Colonic mucosa (tissue), 4 donors: ENCODE data around the gene PTPRN2. TPM values are rescaled to one million over a fixed set of nuclear protein-coding genes. Genes with fewer than 3 reads are reported as not detected.

ENCODE experiments used
- DNase-seq: peaks from one replicate; pipeline ENCODE4 v3.0.0-alpha.2; 2020
- H3K27ac ChIP-seq: fragments of 200-600 bp; one replicate; pipeline ENCODE4 v1.8.0; 2021
- H3K27me3 ChIP-seq: fragments of 200-600 bp; one replicate; pipeline ENCODE4 v1.8.0; 2021
- H3K36me3 ChIP-seq: fragments of 200-600 bp; one replicate; pipeline ENCODE4 v1.8.0; 2021
- H3K4me1 ChIP-seq: fragments of 200-600 bp; one replicate; pipeline ENCODE4 v1.8.0; 2021; ENCODE audit warnings: mild to moderate bottlenecking
- H3K4me3 ChIP-seq: fragments of 200-600 bp; one replicate; pipeline ENCODE4 v1.8.0; 2021
- H3K9ac ChIP-seq, 2 donors: one replicate each; pipeline ENCODE4 v1.7.0; 2013; ENCODE audit warnings: control low read depth in 2 of 2, low read depth in 2 of 2, low read length in 2 of 2
- H3K9me3 ChIP-seq: fragments of 200-600 bp; one replicate; pipeline ENCODE4 v1.8.0; 2021
- intact Hi-C: fragments of 100-400 bp; cut with DNase I; formaldehyde crosslinking; loops from one replicate; pipeline ENCODE4 v1.14.1; 2022
- total RNA-seq, 2 donors: library from RNA; stranded (reverse); fragmentation: NEBNext Ultra II Directional in 1 of 2; extraction: Animal tissue kit (Norgen Biotek cat#: 25700) in 1 of 2; gene quantifications; one replicate each; pipeline ENCODE4 v1.2.1, GENCODE V29; 2021
- TF ChIP-seq, protein P1 (sequence below): fragments of 200-600 bp; IDR thresholded peaks from one replicate; pipeline ENCODE4 v1.8.0; 2022; ENCODE audit warnings: antibody characterized with exemption, mild to moderate bottlenecking
- donor health status: healthy.
- donor health status: DM: no; HTN: no; CAD: no.
- donor health status: DM: no; HTN: no; CAD: no.

PTPRN2 gene
- total RNA-seq, 2 donors from 2014 or later = 14.7 to 21.6 TPM

DNA sequence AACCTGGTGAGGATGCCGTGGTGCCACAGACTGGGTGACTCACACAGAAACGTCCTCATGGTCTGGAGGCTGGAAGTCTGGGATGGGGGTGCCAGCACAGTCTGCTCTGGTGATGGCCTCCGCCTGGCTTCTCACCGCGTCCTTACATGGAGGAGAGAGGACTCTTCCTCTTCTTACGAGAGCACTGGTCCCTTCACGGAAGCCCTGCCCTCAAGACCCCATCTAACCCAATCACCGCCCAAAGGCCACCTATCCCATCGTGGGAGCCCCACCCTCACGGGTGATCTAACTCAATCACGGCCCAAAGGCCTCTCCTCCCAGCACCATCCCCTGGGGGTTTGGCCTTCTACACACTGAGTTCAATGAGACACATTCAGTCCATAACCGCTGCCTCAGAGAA is 137.7 kb downstream of the PTPRN2 start:
- Histone ChIP-seq H3K27ac (no peak overlapping the region), H3K4me3 (no peak overlapping the region), H3K9ac (no peak overlapping the region), H3K27me3 (no peaks in the 10 kb centered on the region), H3K9me3 (no peaks in the 10 kb centered on the region), H3K36me3 (no peaks in the 10 kb centered on the region), H3K4me1 (no peaks in the 10 kb centered on the region)
- intact Hi-C loops = no loop called here
- TF ChIP-seq, protein P1, sequence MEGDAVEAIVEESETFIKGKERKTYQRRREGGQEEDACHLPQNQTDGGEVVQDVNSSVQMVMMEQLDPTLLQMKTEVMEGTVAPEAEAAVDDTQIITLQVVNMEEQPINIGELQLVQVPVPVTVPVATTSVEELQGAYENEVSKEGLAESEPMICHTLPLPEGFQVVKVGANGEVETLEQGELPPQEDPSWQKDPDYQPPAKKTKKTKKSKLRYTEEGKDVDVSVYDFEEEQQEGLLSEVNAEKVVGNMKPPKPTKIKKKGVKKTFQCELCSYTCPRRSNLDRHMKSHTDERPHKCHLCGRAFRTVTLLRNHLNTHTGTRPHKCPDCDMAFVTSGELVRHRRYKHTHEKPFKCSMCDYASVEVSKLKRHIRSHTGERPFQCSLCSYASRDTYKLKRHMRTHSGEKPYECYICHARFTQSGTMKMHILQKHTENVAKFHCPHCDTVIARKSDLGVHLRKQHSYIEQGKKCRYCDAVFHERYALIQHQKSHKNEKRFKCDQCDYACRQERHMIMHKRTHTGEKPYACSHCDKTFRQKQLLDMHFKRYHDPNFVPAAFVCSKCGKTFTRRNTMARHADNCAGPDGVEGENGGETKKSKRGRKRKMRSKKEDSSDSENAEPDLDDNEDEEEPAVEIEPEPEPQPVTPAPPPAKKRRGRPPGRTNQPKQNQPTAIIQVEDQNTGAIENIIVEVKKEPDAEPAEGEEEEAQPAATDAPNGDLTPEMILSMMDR = no peak
- DNase-seq = no peak

DNA sequence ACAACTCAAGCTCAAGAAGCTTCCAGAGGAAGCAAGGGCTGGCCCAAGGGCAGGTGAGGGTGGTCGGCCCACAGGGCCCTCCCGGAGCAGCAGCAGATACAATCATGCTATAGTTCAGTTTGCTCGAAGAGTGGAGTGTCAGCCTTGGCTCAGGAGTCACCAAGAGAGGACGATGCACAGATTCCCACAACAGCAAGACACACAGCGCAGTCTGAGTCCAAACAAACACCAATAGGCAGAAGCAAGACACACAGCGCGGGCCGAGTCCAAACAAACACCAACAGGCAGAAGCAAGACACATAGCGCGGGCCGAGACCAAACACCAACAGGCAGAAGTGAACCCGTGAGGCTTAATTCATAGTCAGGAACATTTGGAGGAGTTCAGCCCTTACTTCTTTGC is 138.4 kb downstream of the PTPRN2 start:
- Histone ChIP-seq H3K9me3 (no peaks in the 10 kb centered on the region), H3K4me1 (no peaks in the 10 kb centered on the region), H3K36me3 (no peaks in the 10 kb centered on the region), H3K27me3 (no peaks in the 10 kb centered on the region), H3K27ac (no peak overlapping the region), H3K9ac (no peak overlapping the region), H3K4me3 (no peak overlapping the region)
- intact Hi-C loops = no loop called here
- no peak for DNase-seq
- TF ChIP-seq, protein P1 = no peak

DNA sequence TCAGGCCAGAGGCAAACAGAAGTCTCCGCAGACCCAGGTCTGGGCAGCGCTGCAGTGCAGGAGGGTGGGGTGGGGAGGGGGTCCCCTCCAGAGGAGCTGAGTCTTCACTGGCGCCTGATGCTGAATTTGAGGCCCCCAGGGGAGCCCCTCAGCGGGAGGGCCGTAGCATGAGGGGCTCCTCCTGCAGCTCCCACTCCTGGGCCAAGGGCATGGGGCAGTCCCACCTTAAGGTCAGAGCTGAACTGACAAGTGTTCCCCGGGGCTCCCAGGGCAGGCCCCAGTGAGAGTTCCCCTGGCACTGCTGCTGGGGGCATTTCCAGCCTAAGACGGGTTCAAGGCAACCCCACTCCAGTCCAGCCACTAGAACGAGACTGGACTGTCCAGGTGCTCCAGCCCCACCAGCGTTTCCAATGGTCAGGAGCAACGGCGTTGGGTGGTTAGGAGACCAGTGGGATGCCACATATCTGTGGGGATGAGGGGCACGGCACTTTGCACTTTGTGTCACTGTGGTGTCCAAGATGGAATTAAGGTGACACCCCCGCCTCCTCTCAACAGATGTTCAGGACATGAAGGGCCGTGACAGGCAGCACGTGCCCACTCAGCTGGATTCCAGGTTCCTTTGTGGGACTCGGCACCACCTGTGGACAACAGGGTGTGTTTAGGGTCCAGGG is 139.1 kb downstream of the PTPRN2 start:
- Histone ChIP-seq H3K27ac (no peak overlapping the region), H3K9me3 (no peaks in the 10 kb centered on the region), H3K4me1 (no peaks in the 10 kb centered on the region), H3K27me3 (no peaks in the 10 kb centered on the region), H3K4me3 (no peak overlapping the region), H3K36me3 (no peaks in the 10 kb centered on the region), H3K9ac (no peak overlapping the region)
- intact Hi-C loops = no loop called here
- no peak for DNase-seq
- TF ChIP-seq, protein P1 = no peak

DNA sequence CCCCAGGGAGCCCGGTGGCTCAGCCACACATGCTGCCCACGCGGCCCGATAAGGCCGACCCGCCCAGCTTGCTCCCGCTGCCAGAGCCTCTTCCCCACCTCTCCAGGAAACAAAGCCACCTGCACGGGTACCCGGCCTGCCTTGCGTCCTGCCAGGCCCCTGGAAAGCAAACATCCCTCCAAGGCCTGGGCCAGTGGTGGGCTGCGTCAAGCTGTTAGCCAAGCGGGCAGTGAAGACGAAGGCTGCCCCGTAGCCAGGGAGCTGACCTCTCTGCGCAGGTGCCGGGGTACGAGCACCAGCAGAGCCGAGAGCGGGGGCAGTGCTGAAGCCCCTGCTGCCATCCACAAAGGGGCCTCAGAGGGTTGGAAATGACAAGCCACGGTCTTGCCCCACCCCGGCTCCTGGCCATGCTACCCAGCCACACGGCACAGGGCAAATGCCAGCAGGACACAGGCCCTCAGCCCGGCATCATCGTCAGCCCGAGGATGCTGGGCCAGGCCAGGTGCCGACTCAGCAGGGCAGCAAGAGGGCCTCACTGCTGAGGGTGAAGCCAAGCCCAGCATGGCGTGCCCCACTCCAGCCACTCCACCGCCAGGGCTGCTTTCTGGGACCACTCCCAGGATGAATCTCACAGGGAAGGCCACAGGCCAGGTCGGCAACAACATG is 140.0 kb downstream of the PTPRN2 start:
- Histone ChIP-seq H3K4me3 (no peak overlapping the region), H3K4me1 (no peaks in the 10 kb centered on the region), H3K27ac (no peak overlapping the region), H3K9ac (no peak overlapping the region), H3K9me3 (no peaks in the 10 kb centered on the region), H3K36me3 (no peaks in the 10 kb centered on the region), H3K27me3 (no peaks in the 10 kb centered on the region)
- intact Hi-C loops = no loop called here
- DNase-seq = no peak
- TF ChIP-seq, protein P1 = no peak

DNA sequence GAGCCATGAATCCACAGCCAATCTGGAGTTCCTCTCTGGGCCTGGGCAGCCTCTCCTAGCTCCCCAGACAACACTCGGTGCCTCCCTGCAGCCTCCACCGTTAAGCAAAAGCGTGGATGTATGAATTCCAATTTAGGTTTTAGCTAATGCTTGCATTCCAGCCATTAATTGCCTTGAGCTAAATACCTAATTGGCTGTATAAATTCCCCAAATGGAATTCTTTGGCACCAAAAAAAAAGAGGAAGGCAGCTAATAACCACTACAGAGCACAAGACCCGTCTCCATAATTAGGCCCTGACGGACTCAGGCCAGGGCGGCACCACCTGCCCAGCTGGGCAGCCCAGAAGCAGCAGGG is 140.5 kb downstream of the PTPRN2 start:
- intact Hi-C loops = no loop called here
- no peaks in the 10 kb centered on the region for H3K27me3 ChIP-seq
- TF ChIP-seq, protein P1 = no peak
- H3K4me3 ChIP-seq = no peak overlapping the region
- no peaks in the 10 kb centered on the region for H3K36me3 ChIP-seq
- no peak overlapping the region for H3K27ac ChIP-seq
- DNase-seq = no peak
- no peaks in the 10 kb centered on the region for H3K9me3 ChIP-seq
- H3K9ac ChIP-seq = no peak overlapping the region
- no peaks in the 10 kb centered on the region for H3K4me1 ChIP-seq
